ENCODE data around the gene NEO1. TPM values are rescaled to one million over a fixed set of nuclear protein-coding genes. Genes with fewer than 3 reads are reported as not detected.

Gene NEO1
- polyA plus RNA-seq, 1 of the 3 experiments (the other 2 are of a cell fraction): 13.1 TPM

DNA sequence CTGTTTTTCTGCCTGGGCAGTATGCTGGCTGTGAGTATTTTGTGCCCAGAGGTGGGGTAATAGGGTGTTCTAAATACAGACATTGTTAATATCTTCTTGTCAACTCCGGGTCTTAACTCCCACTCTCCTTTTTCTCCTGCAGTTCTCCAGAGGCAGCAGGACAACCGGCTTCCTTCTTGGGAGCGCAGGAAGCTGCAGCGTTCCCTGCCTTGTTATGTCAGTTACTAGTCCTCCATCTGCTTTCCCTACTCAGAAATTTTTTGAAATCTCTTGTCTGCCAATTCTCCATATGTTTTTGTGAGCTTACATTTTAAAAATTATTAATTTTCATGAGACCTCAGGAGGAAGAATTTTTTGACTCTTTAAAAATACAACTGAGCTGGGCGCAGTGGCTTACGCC, 67.2 kb downstream of the NEO1 start:
- H3K9ac ChIP-seq: no peak overlapping the region
- H4K20me1 ChIP-seq (ENCODE audit: insufficient read depth): no peaks in the 10 kb centered on the region
- TF ChIP-seq, protein P1, sequence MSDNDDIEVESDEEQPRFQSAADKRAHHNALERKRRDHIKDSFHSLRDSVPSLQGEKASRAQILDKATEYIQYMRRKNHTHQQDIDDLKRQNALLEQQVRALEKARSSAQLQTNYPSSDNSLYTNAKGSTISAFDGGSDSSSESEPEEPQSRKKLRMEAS (IDR thresholded peaks at IDR 0.05; ENCODE audit: low read depth): no peak
- TF ChIP-seq, protein P2, sequence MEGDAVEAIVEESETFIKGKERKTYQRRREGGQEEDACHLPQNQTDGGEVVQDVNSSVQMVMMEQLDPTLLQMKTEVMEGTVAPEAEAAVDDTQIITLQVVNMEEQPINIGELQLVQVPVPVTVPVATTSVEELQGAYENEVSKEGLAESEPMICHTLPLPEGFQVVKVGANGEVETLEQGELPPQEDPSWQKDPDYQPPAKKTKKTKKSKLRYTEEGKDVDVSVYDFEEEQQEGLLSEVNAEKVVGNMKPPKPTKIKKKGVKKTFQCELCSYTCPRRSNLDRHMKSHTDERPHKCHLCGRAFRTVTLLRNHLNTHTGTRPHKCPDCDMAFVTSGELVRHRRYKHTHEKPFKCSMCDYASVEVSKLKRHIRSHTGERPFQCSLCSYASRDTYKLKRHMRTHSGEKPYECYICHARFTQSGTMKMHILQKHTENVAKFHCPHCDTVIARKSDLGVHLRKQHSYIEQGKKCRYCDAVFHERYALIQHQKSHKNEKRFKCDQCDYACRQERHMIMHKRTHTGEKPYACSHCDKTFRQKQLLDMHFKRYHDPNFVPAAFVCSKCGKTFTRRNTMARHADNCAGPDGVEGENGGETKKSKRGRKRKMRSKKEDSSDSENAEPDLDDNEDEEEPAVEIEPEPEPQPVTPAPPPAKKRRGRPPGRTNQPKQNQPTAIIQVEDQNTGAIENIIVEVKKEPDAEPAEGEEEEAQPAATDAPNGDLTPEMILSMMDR (IDR thresholded peaks at IDR 0.05): no peak
- TF ChIP-seq USF2 (IDR thresholded peaks at IDR 0.05; ENCODE audit: borderline replicate concordance, low read depth, low read length) (no peak), GABPA (IDR thresholded peaks at IDR 0.05; ENCODE audit: low read depth) (no peak), FOXM1 (IDR thresholded peaks at IDR 0.05; ENCODE audit: low read depth) (no peak), RXRA (IDR thresholded peaks at IDR 0.05; ENCODE audit: borderline replicate concordance, low read depth) (no peak), FOXJ3 (CRISPR knock-in tag; IDR thresholded peaks at IDR 0.05) (no peak), TAF1 (IDR thresholded peaks at IDR 0.05; ENCODE audit: borderline replicate concordance, low read depth, low read length) (no peak), RAD21 (IDR thresholded peaks at IDR 0.05; ENCODE audit: low read length) (no peak), ZBTB33 (IDR thresholded peaks at IDR 0.05; ENCODE audit: borderline replicate concordance, low read depth) (no peak)
- TF ChIP-seq, protein P3, sequence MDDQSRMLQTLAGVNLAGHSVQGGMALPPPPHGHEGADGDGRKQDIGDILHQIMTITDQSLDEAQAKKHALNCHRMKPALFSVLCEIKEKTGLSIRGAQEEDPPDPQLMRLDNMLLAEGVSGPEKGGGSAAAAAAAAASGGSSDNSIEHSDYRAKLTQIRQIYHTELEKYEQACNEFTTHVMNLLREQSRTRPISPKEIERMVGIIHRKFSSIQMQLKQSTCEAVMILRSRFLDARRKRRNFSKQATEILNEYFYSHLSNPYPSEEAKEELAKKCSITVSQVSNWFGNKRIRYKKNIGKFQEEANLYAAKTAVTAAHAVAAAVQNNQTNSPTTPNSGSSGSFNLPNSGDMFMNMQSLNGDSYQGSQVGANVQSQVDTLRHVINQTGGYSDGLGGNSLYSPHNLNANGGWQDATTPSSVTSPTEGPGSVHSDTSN (IDR thresholded peaks at IDR 0.05): no peak
- H3K4me3 ChIP-seq (ENCODE audit: low read depth in 2 of 2, low read length in 1 of 2): no peak overlapping the region
- H3K9me2 ChIP-seq: no peaks in the 10 kb centered on the region
- 92% methylated on average over 6 of the region's 6 CpGs for WGBS (ENCODE audit: low lambda C conversion rate)
- H3K4me1 ChIP-seq (ENCODE audit: control insufficient read depth in 1 of 2, insufficient read depth in 2 of 2, low read depth in 1 of 2, low read length in 1 of 2): no peaks in the 10 kb centered on the region; a peak in 1 of 4 replicates
- no peak overlapping the region for H3K4me2 ChIP-seq
- POLR2A ChIA-PET: no interaction called here
- H3K27ac ChIP-seq (ENCODE audit: low read depth in 2 of 2, low read length in 1 of 2): no peak overlapping the region
- H3F3A ChIP-seq (replicated peaks; ENCODE audit: insufficient read depth): no peaks in the 10 kb centered on the region
- H2AFZ ChIP-seq (ENCODE audit: low read depth): no peak overlapping the region
- no peak for DNase-seq
- CTCF ChIA-PET: interaction anchor here (0.8 to 2.5 kb wide), 3 partner anchors 10 to 155 kb away, joined by 3 to 6 read pairs (median 3); no protein-coding TSS in a partner anchor
- H3K27me3 ChIP-seq (ENCODE audit: insufficient read depth): no peaks in the 10 kb centered on the region
- H3K36me3 ChIP-seq (replicated peaks in 1 of 2; ENCODE audit: control insufficient read depth in 1 of 2, insufficient read depth in 2 of 2, low read length in 1 of 2): peaks cover 0 to 12% of the 10 kb centered on the region in 2 experiments
- H3K9me3 ChIP-seq: no peaks in the 10 kb centered on the region
- H3K79me2 ChIP-seq (ENCODE audit: insufficient read depth): no peaks in the 10 kb centered on the region
